ENCODE measurements around the gene RNF223. TPM values are rescaled to one million over a fixed set of nuclear protein-coding genes. Genes with fewer than 3 reads are reported as not detected.

RNF223 gene
- polyA plus RNA-seq, 1 donor (not counting 4 experiments of a cell fraction or from before 2014, with no cell fraction given) = 0.22 TPM

GRCh38 chr1:1084372-1085170 is 10.5 kb upstream of the RNF223 start:
- H3K9me1 ChIP-seq (ENCODE audit: control insufficient read depth, extremely low read depth, insufficient read depth, low read length) = no peaks in the 10 kb centered on the region
- H3K9ac ChIP-seq (ENCODE audit: control insufficient read depth, extremely low read depth, insufficient read depth, low read length) = no peak overlapping the region
- no peak for FAIRE-seq
- no peaks in the 10 kb centered on the region for H3K9me3 ChIP-seq (ENCODE audit: control insufficient read depth, low read depth, low read length)
- no peak overlapping the region for H2AFZ ChIP-seq (ENCODE audit: control insufficient read depth, low read length)
- H3K4me1 ChIP-seq (ENCODE audit: control insufficient read depth, extremely low read depth, insufficient read depth, low read length) = peaks cover 8% of the 10 kb centered on the region
- H3K27me3 ChIP-seq (ENCODE audit: control insufficient read depth, extremely low read depth, insufficient read depth, low read length) = no peaks in the 10 kb centered on the region
- H3K79me2 ChIP-seq (ENCODE audit: control insufficient read depth, insufficient read depth, low read length) = no peaks in the 10 kb centered on the region
- dilution Hi-C loops (cut with MboI; ENCODE audit: extremely low pct_ligation_motif_present, low sequenced_read_pairs) = no loop called here
- H3K4me2 ChIP-seq (ENCODE audit: control insufficient read depth, extremely low read depth, insufficient read depth, low read depth, low read length) = no peak overlapping the region
- no peak overlapping the region for H3K27ac ChIP-seq (ENCODE audit: control insufficient read depth, insufficient read depth, low read length)
- DNase-seq (ENCODE audit: low read depth, low spot score) = no peak
- H3K36me3 ChIP-seq (ENCODE audit: control insufficient read depth in 2 of 2, extremely low read depth in 1 of 2, insufficient read depth in 2 of 2, low read length in 2 of 2) = peaks cover 0 to 6% of the 10 kb centered on the region in 2 experiments
- H3K4me3 ChIP-seq (ENCODE audit: control insufficient read depth in 2 of 3, extremely low read depth in 1 of 3, insufficient read depth in 2 of 3, low read depth in 1 of 3, low read length in 3 of 3) = no peak overlapping the region
- H4K20me1 ChIP-seq (ENCODE audit: control insufficient read depth, extremely low read depth, insufficient read depth, low read length) = no peaks in the 10 kb centered on the region
- no peak for TF ChIP-seq EZH2 (IDR thresholded peaks at IDR 0.05; ENCODE audit: low read length)
- TF ChIP-seq, protein P1, sequence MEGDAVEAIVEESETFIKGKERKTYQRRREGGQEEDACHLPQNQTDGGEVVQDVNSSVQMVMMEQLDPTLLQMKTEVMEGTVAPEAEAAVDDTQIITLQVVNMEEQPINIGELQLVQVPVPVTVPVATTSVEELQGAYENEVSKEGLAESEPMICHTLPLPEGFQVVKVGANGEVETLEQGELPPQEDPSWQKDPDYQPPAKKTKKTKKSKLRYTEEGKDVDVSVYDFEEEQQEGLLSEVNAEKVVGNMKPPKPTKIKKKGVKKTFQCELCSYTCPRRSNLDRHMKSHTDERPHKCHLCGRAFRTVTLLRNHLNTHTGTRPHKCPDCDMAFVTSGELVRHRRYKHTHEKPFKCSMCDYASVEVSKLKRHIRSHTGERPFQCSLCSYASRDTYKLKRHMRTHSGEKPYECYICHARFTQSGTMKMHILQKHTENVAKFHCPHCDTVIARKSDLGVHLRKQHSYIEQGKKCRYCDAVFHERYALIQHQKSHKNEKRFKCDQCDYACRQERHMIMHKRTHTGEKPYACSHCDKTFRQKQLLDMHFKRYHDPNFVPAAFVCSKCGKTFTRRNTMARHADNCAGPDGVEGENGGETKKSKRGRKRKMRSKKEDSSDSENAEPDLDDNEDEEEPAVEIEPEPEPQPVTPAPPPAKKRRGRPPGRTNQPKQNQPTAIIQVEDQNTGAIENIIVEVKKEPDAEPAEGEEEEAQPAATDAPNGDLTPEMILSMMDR (optimal IDR thresholded peaks at IDR 0.05 in 1 of 3, IDR thresholded peaks at IDR 0.05 in 1 of 3, conservative IDR thresholded peaks at IDR 0.05 in 1 of 3; ENCODE audit: extremely low read depth in 1 of 3, insufficient read depth in 2 of 3, low read length in 3 of 3) = no peak

GRCh38 chr1:1083416-1084371 is 9.6 kb upstream of the RNF223 start:
- no peak for FAIRE-seq
- DNase-seq (ENCODE audit: low read depth, low spot score) = no peak
- no peak overlapping the region for H3K9ac ChIP-seq (ENCODE audit: control insufficient read depth, extremely low read depth, insufficient read depth, low read length)

More at GRCh38 chr1:1083416-1084371, 9.6 kb upstream of the RNF223 start:
- Histone ChIP-seq H3K9me3 (ENCODE audit: control insufficient read depth, low read depth, low read length) (no peaks in the 10 kb centered on the region), H4K20me1 (ENCODE audit: control insufficient read depth, extremely low read depth, insufficient read depth, low read length) (no peaks in the 10 kb centered on the region), H3K4me3 (ENCODE audit: control insufficient read depth in 2 of 3, extremely low read depth in 1 of 3, insufficient read depth in 2 of 3, low read depth in 1 of 3, low read length in 3 of 3) (no peak overlapping the region), H3K4me2 (ENCODE audit: control insufficient read depth, extremely low read depth, insufficient read depth, low read depth, low read length) (no peak overlapping the region), H3K36me3 (ENCODE audit: control insufficient read depth in 2 of 2, extremely low read depth in 1 of 2, insufficient read depth in 2 of 2, low read length in 2 of 2) (peaks cover 0 to 6% of the 10 kb centered on the region in 2 experiments), H3K27me3 (ENCODE audit: control insufficient read depth, extremely low read depth, insufficient read depth, low read length) (no peaks in the 10 kb centered on the region), H3K79me2 (ENCODE audit: control insufficient read depth, insufficient read depth, low read length) (no peaks in the 10 kb centered on the region), H2AFZ (ENCODE audit: control insufficient read depth, low read length) (no peak overlapping the region), H3K4me1 (ENCODE audit: control insufficient read depth, extremely low read depth, insufficient read depth, low read length) (peaks cover 12% of the 10 kb centered on the region), H3K9me1 (ENCODE audit: control insufficient read depth, extremely low read depth, insufficient read depth, low read length) (no peaks in the 10 kb centered on the region), H3K27ac (ENCODE audit: control insufficient read depth, insufficient read depth, low read length) (no peak overlapping the region)
- dilution Hi-C loops (cut with MboI; ENCODE audit: extremely low pct_ligation_motif_present, low sequenced_read_pairs) = no loop called here
- no peak for TF ChIP-seq EZH2 (IDR thresholded peaks at IDR 0.05; ENCODE audit: low read length)
- TF ChIP-seq, protein P1 (optimal IDR thresholded peaks at IDR 0.05 in 1 of 3, IDR thresholded peaks at IDR 0.05 in 1 of 3, conservative IDR thresholded peaks at IDR 0.05 in 1 of 3; ENCODE audit: extremely low read depth in 1 of 3, insufficient read depth in 2 of 3, low read length in 3 of 3) = no peak
